Measurements from ENCODE around the gene PIEZO1.

Gene PIEZO1

DNA sequence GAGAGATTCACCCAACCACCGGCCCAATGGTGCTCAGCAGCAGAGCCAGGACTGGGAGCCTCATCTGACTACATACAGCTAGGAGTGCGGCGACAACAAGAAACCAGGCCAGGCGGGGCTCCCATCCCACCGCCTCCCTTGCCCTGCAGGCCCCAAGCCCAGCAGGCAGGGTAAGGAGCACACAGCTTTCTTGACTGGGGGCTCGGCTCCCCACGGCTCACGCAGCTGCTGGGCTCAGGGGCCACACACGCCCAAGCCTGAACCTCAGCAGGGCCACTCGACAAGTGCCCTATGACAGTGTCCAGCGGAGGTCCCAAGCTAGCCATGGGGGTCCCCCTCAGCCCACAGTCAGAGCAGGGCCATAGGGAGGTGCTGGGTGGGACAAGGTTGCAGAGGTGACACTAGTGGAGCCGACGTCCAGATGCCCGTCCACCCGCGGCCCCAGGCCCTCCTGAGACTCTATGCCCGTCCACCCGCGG is 13.7 kb downstream of the PIEZO1 start:
- FAIRE-seq (no peak), DNase-seq (ENCODE audit: insufficient read length, low spot score) (no peak)
- TF ChIP-seq PAX5 (IDR thresholded peaks at IDR 0.05; ENCODE audit: insufficient read depth, low read length, severe bottlenecking) (no peak), POLR2AphosphoS5 (IDR thresholded peaks at IDR 0.05; ENCODE audit: low read depth, low read length) (no peak), TAF1 (IDR thresholded peaks at IDR 0.05; ENCODE audit: low read depth, low read length) (no peak), POU2F2 (IDR thresholded peaks at IDR 0.05; ENCODE audit: low read depth, low read length) (no peak)

DNA sequence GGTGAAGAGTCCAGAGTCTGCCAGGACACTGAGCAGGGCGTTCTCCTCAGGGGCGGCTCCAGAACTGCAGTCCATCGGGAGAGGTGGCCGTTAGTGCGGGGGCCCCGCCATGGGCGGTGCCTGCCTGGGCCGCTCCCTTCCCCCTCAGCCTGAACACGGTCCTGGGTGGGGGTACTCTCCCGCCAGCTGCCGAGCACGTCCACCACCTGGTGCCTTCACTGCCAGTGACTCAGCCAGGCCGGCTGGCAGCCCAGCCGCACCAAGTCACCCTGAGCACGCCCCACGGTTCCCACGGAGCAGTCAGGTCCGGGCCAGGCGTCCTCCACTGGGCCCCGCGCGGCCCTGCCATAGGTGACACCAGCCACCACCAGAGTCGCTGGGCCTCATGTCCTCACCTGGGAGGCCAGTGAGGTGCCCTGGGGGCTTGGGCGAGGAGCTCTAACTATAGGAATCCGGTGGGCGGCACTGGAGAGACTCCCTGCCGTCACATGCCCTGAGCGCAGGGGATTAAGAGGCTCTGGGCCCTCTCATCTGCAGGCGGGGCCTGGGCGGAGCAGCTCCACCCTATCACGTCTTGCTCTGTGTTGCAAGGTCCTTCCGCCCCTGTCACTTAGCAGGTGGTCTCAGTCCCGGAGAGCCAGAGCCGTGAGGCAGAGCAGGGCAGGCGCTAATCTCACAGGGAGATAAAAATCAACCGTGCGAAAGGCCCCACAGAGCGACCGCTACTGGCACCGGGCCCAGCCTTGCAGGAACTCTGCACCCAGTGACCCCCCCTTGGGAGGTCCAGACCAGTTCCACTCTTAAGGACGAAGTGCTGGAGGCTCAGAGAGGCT is 14.3 kb downstream of the PIEZO1 start:
- FAIRE-seq = peak; percentile 20
- no peak for DNase-seq (ENCODE audit: insufficient read length, low spot score)
- TF ChIP-seq POU2F2 (IDR thresholded peaks at IDR 0.05; ENCODE audit: low read depth, low read length) = no peak
- TF ChIP-seq POLR2A (IDR thresholded peaks at IDR 0.05; ENCODE audit: low read depth, low read length) = no peak
- TF ChIP-seq POLR2AphosphoS5 (IDR thresholded peaks at IDR 0.05; ENCODE audit: low read depth, low read length) = no peak
- TF ChIP-seq TAF1 (IDR thresholded peaks at IDR 0.05; ENCODE audit: low read depth, low read length) = no peak
- TF ChIP-seq SPI1 (IDR thresholded peaks at IDR 0.05; ENCODE audit: low read depth, low read length) = no peak
- no peak for TF ChIP-seq PAX5 (IDR thresholded peaks at IDR 0.05; ENCODE audit: insufficient read depth, low read length, severe bottlenecking)

- FAIRE-seq (no peak), DNase-seq (ENCODE audit: insufficient read length, low spot score) (peak; percentile 91)
- TF ChIP-seq TAF1 (IDR thresholded peaks at IDR 0.05; ENCODE audit: low read depth, low read length) (no peak), SPI1 (IDR thresholded peaks at IDR 0.05; ENCODE audit: low read depth, low read length) (peak; percentile 49)
These were observed 15.2 kb downstream of the PIEZO1 start for GRCh38 chr16:88769617-88770460.

GRCh38 chr16:88768071-88768783 is 16.8 kb downstream of the PIEZO1 start:
- no peak for FAIRE-seq

DNA sequence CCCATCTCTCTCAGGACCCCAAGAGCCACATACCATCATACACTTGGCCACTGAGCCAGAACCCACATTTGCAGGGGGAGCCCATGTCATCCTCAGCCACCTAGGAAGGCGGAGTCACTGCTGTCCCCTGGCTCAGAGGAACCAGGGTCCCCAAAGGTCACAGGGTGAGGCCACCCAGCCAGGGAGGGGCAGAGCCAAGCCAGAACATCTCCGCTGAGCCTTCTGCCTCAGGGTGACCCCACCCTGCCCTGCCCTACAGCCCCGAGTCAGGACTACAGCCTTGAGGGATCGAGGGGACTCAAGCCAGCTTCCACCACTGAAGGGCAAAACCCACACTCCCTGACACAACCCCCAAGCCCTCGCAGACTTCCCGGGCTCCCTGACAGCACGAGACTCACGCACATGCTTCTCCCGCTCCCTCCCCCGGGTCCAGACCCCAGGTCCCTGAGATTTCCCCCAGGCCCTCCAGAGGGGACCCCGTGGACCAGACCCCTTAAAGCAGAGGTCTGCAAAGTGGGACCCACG is 17.4 kb downstream of the PIEZO1 start:
- no peak for FAIRE-seq
- TF ChIP-seq POLR2A (IDR thresholded peaks at IDR 0.05; ENCODE audit: low read depth, low read length) (no peak), TAF1 (IDR thresholded peaks at IDR 0.05; ENCODE audit: low read depth, low read length) (no peak), POU2F2 (IDR thresholded peaks at IDR 0.05; ENCODE audit: low read depth, low read length) (no peak), SPI1 (IDR thresholded peaks at IDR 0.05; ENCODE audit: low read depth, low read length) (no peak), POLR2AphosphoS5 (IDR thresholded peaks at IDR 0.05; ENCODE audit: low read depth, low read length) (no peak)
- DNase-seq (ENCODE audit: insufficient read length, low spot score) = no peak

More at GRCh38 chr16:88768071-88768783, 16.8 kb downstream of the PIEZO1 start:
- TF ChIP-seq TAF1 (IDR thresholded peaks at IDR 0.05; ENCODE audit: low read depth, low read length) = no peak
- TF ChIP-seq SPI1 (IDR thresholded peaks at IDR 0.05; ENCODE audit: low read depth, low read length) = no peak
- TF ChIP-seq POLR2A (IDR thresholded peaks at IDR 0.05; ENCODE audit: low read depth, low read length) = no peak
- TF ChIP-seq POLR2AphosphoS5 (IDR thresholded peaks at IDR 0.05; ENCODE audit: low read depth, low read length) = no peak
- TF ChIP-seq POU2F2 (IDR thresholded peaks at IDR 0.05; ENCODE audit: low read depth, low read length) = no peak
- no peak for TF ChIP-seq PAX5 (IDR thresholded peaks at IDR 0.05; ENCODE audit: insufficient read depth, low read length, severe bottlenecking)
- no peak for DNase-seq (ENCODE audit: insufficient read length, low spot score)

- DNase-seq (ENCODE audit: insufficient read length, low spot score) (no peak), FAIRE-seq (no peak)
- no peak for TF ChIP-seq SPI1 (IDR thresholded peaks at IDR 0.05; ENCODE audit: low read depth, low read length)
- no peak for TF ChIP-seq PAX5 (IDR thresholded peaks at IDR 0.05; ENCODE audit: insufficient read depth, low read length, severe bottlenecking)
- no peak for TF ChIP-seq TAF1 (IDR thresholded peaks at IDR 0.05; ENCODE audit: low read depth, low read length)
- TF ChIP-seq POLR2A (IDR thresholded peaks at IDR 0.05; ENCODE audit: low read depth, low read length) = no peak
- TF ChIP-seq POLR2AphosphoS5 (IDR thresholded peaks at IDR 0.05; ENCODE audit: low read depth, low read length) = no peak
These were observed 18.0 kb downstream of the PIEZO1 start for GRCh38 chr16:88766975-88767374.

- TF ChIP-seq POLR2AphosphoS5 (IDR thresholded peaks at IDR 0.05; ENCODE audit: low read depth, low read length) = no peak
- no peak for TF ChIP-seq PAX5 (IDR thresholded peaks at IDR 0.05; ENCODE audit: insufficient read depth, low read length, severe bottlenecking)
- no peak for TF ChIP-seq POU2F2 (IDR thresholded peaks at IDR 0.05; ENCODE audit: low read depth, low read length)
- no peak for TF ChIP-seq POLR2A (IDR thresholded peaks at IDR 0.05; ENCODE audit: low read depth, low read length)
- TF ChIP-seq SPI1 (IDR thresholded peaks at IDR 0.05; ENCODE audit: low read depth, low read length) = no peak
- no peak for TF ChIP-seq TAF1 (IDR thresholded peaks at IDR 0.05; ENCODE audit: low read depth, low read length)
- no peak for DNase-seq (ENCODE audit: insufficient read length, low spot score)
- no peak for FAIRE-seq
These were observed 20.1 kb downstream of the PIEZO1 start for GRCh38 chr16:88764913-88765349.

- TF ChIP-seq POLR2AphosphoS5 (IDR thresholded peaks at IDR 0.05; ENCODE audit: low read depth, low read length) (no peak), SPI1 (IDR thresholded peaks at IDR 0.05; ENCODE audit: low read depth, low read length) (no peak), PAX5 (IDR thresholded peaks at IDR 0.05; ENCODE audit: insufficient read depth, low read length, severe bottlenecking) (no peak), POLR2A (IDR thresholded peaks at IDR 0.05; ENCODE audit: low read depth, low read length) (no peak), TAF1 (IDR thresholded peaks at IDR 0.05; ENCODE audit: low read depth, low read length) (no peak), POU2F2 (IDR thresholded peaks at IDR 0.05; ENCODE audit: low read depth, low read length) (no peak)
- DNase-seq (ENCODE audit: insufficient read length, low spot score) = no peak
- FAIRE-seq = no peak
These were observed 20.9 kb downstream of the PIEZO1 start for GRCh38 chr16:88764080-88764479.
